Lower leg skin (tissue), 3 donors: Measurements from ENCODE around the gene DRICH1.
"Not testable (repeated sequence)": the region's sequence is repeated elsewhere in the genome, so short reads cannot be mapped to it uniquely, and the experiment has no call there.

Source experiments
- POLR2A ChIP-seq, 2 donors: fragments of 450-650 bp; IDR thresholded peaks; one replicate each; pipeline ENCODE4 v1.6.1; 2016 to 2017; ENCODE audit warnings: antibody characterized with exemption in 2 of 2, mild to moderate bottlenecking in 1 of 2, moderate library complexity in 1 of 2
- TF ChIP-seq, protein P1 (sequence below), 3 donors: fragments of 450-650 bp; IDR thresholded peaks; one replicate each; pipeline ENCODE4 v1.5.1; 2016; ENCODE audit warnings: antibody characterized with exemption in 3 of 3, mild to moderate bottlenecking in 3 of 3, moderate library complexity in 2 of 3

DNA sequence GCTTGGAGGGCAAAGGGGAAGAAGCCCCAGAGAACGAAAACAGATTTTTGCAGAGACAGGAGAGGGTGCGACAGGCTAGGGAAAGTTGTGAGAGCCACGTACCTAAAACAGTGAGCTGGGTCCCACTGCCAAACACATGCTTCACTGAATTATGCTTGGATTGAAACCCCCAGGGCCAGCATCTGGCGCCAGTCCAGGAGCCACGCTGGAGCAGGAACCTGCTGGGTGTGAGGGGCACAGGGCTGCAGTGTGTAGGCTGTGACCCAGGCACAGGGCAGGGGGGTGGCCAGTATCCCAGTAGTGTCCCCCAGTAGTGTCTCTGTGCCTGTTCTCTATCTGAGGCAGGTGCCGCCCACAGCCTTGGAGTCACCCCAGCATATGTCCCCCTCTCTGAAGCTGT, 8.1 kb upstream of the DRICH1 start:
- TF ChIP-seq, protein P1, sequence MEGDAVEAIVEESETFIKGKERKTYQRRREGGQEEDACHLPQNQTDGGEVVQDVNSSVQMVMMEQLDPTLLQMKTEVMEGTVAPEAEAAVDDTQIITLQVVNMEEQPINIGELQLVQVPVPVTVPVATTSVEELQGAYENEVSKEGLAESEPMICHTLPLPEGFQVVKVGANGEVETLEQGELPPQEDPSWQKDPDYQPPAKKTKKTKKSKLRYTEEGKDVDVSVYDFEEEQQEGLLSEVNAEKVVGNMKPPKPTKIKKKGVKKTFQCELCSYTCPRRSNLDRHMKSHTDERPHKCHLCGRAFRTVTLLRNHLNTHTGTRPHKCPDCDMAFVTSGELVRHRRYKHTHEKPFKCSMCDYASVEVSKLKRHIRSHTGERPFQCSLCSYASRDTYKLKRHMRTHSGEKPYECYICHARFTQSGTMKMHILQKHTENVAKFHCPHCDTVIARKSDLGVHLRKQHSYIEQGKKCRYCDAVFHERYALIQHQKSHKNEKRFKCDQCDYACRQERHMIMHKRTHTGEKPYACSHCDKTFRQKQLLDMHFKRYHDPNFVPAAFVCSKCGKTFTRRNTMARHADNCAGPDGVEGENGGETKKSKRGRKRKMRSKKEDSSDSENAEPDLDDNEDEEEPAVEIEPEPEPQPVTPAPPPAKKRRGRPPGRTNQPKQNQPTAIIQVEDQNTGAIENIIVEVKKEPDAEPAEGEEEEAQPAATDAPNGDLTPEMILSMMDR (IDR thresholded peaks at IDR 0.05) = not testable (repeated sequence)
- not testable (repeated sequence) for TF ChIP-seq POLR2A (IDR thresholded peaks at IDR 0.05)
